GM23338 (cell line): Measurements from ENCODE around the gene LRMDA. TPM values are rescaled to one million over a fixed set of nuclear protein-coding genes. Genes with fewer than 3 reads are reported as not detected.

ENCODE experiments used
- ATAC-seq: fragments of 200-7000 bp; cut with Tn5 transposase; 3 replicates; pipeline ENCODE4 v1.9.1; 2020
- DNase-seq: peaks from one replicate; pipeline ENCODE4 v3.0.0-alpha.2; 2015; ENCODE audit warnings: low spot score
- H2AFZ ChIP-seq: fragments of 200-600 bp; sonication (generic); 2 replicates; pipeline ENCODE4 v1.8.0; 2016; ENCODE audit warnings: antibody characterized with exemption, mild to moderate bottlenecking, moderate library complexity
- H3F3A ChIP-seq: fragments of 200-600 bp; sonication (generic); replicated peaks from 2 replicates; pipeline ENCODE4 v1.8.0; 2017; ENCODE audit warnings: antibody characterized with exemption, mixed run types, low read depth
- H3K27ac ChIP-seq: fragments of 200-600 bp; sonication (generic); 2 replicates; pipeline ENCODE4 v1.6.1; 2016; ENCODE audit warnings: low read depth
- H3K27me3 ChIP-seq: fragments of 200-600 bp; sonication (generic); 2 replicates; pipeline ENCODE4 v1.8.0; 2016; ENCODE audit warnings: mild to moderate bottlenecking, mixed run types, moderate library complexity; ENCODE audit not compliant: insufficient read depth
- H3K36me3 ChIP-seq: fragments of 200-600 bp; sonication (generic); 2 replicates; pipeline ENCODE4 v1.8.0; 2016; ENCODE audit warnings: mild to moderate bottlenecking; ENCODE audit not compliant: insufficient read depth
- H3K4me1 ChIP-seq: fragments of 200-600 bp; sonication (generic); 2 replicates; pipeline ENCODE4 v1.8.0; 2016; ENCODE audit warnings: mild to moderate bottlenecking, moderate library complexity; ENCODE audit not compliant: insufficient read depth
- H3K4me2 ChIP-seq: fragments of 200-600 bp; sonication (generic); 2 replicates; pipeline ENCODE4 v1.7.1; 2017; ENCODE audit warnings: mixed run types
- H3K4me3 ChIP-seq: fragments of 200-600 bp; sonication (generic); 2 replicates; pipeline ENCODE4 v1.6.1; 2016; ENCODE audit warnings: mixed run types
- H3K79me2 ChIP-seq: fragments of 200-600 bp; sonication (generic); replicated peaks from 2 replicates; pipeline ENCODE4 v1.8.0; 2017; ENCODE audit warnings: mild to moderate bottlenecking; ENCODE audit not compliant: insufficient read depth
- H3K9me2 ChIP-seq: fragments of 200-600 bp; sonication (generic); 2 replicates; pipeline ENCODE4 v1.8.0; 2017; ENCODE audit not compliant: insufficient read depth
- H4K20me1 ChIP-seq: fragments of 200-600 bp; sonication (generic); replicated peaks from 2 replicates; pipeline ENCODE4 v1.8.0; 2017; ENCODE audit warnings: mild to moderate bottlenecking; ENCODE audit not compliant: insufficient read depth
- H3K27ac Mint-ChIP-seq: 2 replicates; pipeline ENCODE4 v1.8.0; 2020; ENCODE audit warnings: inconsistent platforms, mild to moderate bottlenecking, moderate library complexity, mixed read lengths
- H3K27me3 Mint-ChIP-seq: 3 replicates; pipeline ENCODE4 v1.8.0; 2022; ENCODE audit warnings: low read depth, mild to moderate bottlenecking, moderate library complexity, mixed read lengths, inconsistent platforms; ENCODE audit not compliant: insufficient read depth, poor library complexity
- H3K36me3 Mint-ChIP-seq: 3 replicates; pipeline ENCODE4 v1.8.0; 2021; ENCODE audit warnings: low read depth, mild to moderate bottlenecking, inconsistent platforms, moderate library complexity, mixed read lengths
- H3K4me1 Mint-ChIP-seq: 3 replicates; pipeline ENCODE4 v1.8.0; 2020; ENCODE audit warnings: mild to moderate bottlenecking, inconsistent platforms, mixed read lengths
- H3K4me3 Mint-ChIP-seq: 3 replicates; pipeline ENCODE4 v1.8.0; 2021; ENCODE audit warnings: moderate library complexity, mild to moderate bottlenecking, inconsistent platforms, mixed read lengths
- H3K9me3 Mint-ChIP-seq: 3 replicates; pipeline ENCODE4 v1.8.0; 2020; ENCODE audit warnings: moderate library complexity, mild to moderate bottlenecking, inconsistent platforms, mixed read lengths
- CREB1 ChIP-seq: fragments of 250-450 bp; sonication (Bioruptor Pico); IDR thresholded peaks from 2 replicates; pipeline ENCODE4 v1.5.0; 2020; ENCODE audit warnings: low read depth, mild to moderate bottlenecking, moderate library complexity
- CTCF ChIP-seq, 2 experiments: fragments of 200-600 bp in 1 of 2; sonication (generic) in 1 of 2; conservative IDR thresholded peaks; 2 replicates each; pipeline versions ENCODE4 v1.5.1 to v1.6.1; 2016 to 2017; ENCODE audit warnings: antibody characterized with exemption in 2 of 2, low read depth in 2 of 2, mild to moderate bottlenecking in 2 of 2, moderate library complexity in 1 of 2
- EZH2 ChIP-seq: fragments of 200-600 bp; sonication (generic); IDR thresholded peaks from one replicate; pipeline ENCODE4 v1.8.0; 2017; ENCODE audit warnings: antibody characterized with exemption, mild to moderate bottlenecking, low read depth; ENCODE audit not compliant: unreplicated experiment
- JUNB ChIP-seq: IDR thresholded peaks from one replicate; pipeline ENCODE4 v1.6.1; 2016; ENCODE audit warnings: antibody characterized with exemption; ENCODE audit not compliant: unreplicated experiment
- NANOG ChIP-seq: IDR thresholded peaks from 2 replicates; pipeline ENCODE4 v1.6.1; 2016; ENCODE audit warnings: antibody characterized with exemption, borderline replicate concordance
- POLR2AphosphoS5 ChIP-seq: IDR thresholded peaks from 2 replicates; pipeline ENCODE4 v1.6.1; 2016; ENCODE audit warnings: antibody characterized with exemption, low read depth
- REST ChIP-seq: IDR thresholded peaks from one replicate; pipeline ENCODE4 v1.6.1; 2018; ENCODE audit warnings: antibody characterized with exemption; ENCODE audit not compliant: unreplicated experiment
- STAT1 ChIP-seq: IDR thresholded peaks from one replicate; pipeline ENCODE4 v1.6.1; 2016; ENCODE audit warnings: antibody characterized with exemption; ENCODE audit not compliant: unreplicated experiment
- ZNF331 ChIP-seq: fragments of 250-450 bp; sonication (Bioruptor Pico); IDR thresholded peaks from 2 replicates; pipeline ENCODE4 v1.5.0; 2020; ENCODE audit warnings: low read depth, mild to moderate bottlenecking, moderate library complexity
- polyA plus RNA-seq: library from polyadenylated mRNA; unstranded; fragments of >200 nt; fragmentation: Nextera tagmentation; extraction: Ambion mirVana; gene quantifications from 2 replicates; pipeline ENCODE4 v1.2.1, GENCODE V29; 2016
- total RNA-seq: library from RNA; depleted of rRNA; stranded (reverse); fragments of >200 nt; shearing (Covaris generic); gene quantifications from 2 replicates; pipeline ENCODE4 v1.2.3, GENCODE V29; 2014
- TF ChIP-seq, protein P1 (sequence below): IDR thresholded peaks from 2 replicates; pipeline ENCODE4 v1.6.1; 2016; ENCODE audit warnings: antibody characterized with exemption
- TF ChIP-seq, protein P2 (sequence below): fragments of 250-450 bp; sonication (Bioruptor Pico); IDR thresholded peaks from 2 replicates; pipeline ENCODE4 v1.5.0; 2020; ENCODE audit warnings: mild to moderate bottlenecking, moderate library complexity

Gene LRMDA
- total and polyA plus RNA-seq, 2 experiments from 2014 or later: 0.90 to 1.8 TPM

DNA sequence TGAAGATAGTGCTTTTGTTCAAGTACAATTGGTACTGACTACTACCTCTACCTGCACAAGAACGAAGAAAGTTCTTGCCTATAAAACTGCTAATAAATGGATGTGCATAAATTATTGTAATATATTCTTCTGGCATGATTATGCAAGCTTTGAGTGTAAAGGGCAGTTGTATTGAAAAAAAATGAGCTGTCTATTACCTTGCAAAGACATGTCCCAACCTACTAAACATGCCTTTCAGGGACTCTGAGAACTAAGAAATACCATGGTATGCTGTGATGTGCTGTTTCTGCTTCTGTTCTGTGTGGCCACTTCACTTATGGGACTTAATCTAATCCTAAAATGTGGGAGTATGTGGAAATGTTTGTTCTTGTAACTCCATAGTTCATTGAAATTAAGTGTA lies 1083.4 kb downstream of the LRMDA start:
- Histone ChIP-seq H3K9me2 (no peaks in the 10 kb centered on the region), H4K20me1 (no peaks in the 10 kb centered on the region), H3K27ac (no peak overlapping the region), H3F3A (no peaks in the 10 kb centered on the region), H3K4me2 (no peak overlapping the region), H2AFZ (no peak overlapping the region), H3K36me3 (no peaks in the 10 kb centered on the region), H3K4me3 (no peak overlapping the region), H3K27me3 (no peaks in the 10 kb centered on the region), H3K4me1 (no peaks in the 10 kb centered on the region), H3K79me2 (no peaks in the 10 kb centered on the region)
- ATAC-seq: no peak
- Mint-ChIP-seq H3K4me3 (no peak overlapping the region), H3K27me3 (no peaks in the 10 kb centered on the region), H3K9me3 (no peaks in the 10 kb centered on the region), H3K36me3 (no peaks in the 10 kb centered on the region), H3K27ac (no peak overlapping the region), H3K4me1 (no peaks in the 10 kb centered on the region)
- no peak for DNase-seq
- TF ChIP-seq POLR2AphosphoS5 (no peak), STAT1 (no peak), CTCF (conservative IDR thresholded peaks at IDR 0.05; ENCODE audit: low read depth in 2 of 2) (no peak), NANOG (no peak), CREB1 (CRISPR knock-in tag) (no peak), REST (no peak), ZNF331 (no peak), EZH2 (no peak), JUNB (no peak)
- TF ChIP-seq, protein P1, sequence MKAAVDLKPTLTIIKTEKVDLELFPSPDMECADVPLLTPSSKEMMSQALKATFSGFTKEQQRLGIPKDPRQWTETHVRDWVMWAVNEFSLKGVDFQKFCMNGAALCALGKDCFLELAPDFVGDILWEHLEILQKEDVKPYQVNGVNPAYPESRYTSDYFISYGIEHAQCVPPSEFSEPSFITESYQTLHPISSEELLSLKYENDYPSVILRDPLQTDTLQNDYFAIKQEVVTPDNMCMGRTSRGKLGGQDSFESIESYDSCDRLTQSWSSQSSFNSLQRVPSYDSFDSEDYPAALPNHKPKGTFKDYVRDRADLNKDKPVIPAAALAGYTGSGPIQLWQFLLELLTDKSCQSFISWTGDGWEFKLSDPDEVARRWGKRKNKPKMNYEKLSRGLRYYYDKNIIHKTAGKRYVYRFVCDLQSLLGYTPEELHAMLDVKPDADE: no peak
- TF ChIP-seq, protein P2, sequence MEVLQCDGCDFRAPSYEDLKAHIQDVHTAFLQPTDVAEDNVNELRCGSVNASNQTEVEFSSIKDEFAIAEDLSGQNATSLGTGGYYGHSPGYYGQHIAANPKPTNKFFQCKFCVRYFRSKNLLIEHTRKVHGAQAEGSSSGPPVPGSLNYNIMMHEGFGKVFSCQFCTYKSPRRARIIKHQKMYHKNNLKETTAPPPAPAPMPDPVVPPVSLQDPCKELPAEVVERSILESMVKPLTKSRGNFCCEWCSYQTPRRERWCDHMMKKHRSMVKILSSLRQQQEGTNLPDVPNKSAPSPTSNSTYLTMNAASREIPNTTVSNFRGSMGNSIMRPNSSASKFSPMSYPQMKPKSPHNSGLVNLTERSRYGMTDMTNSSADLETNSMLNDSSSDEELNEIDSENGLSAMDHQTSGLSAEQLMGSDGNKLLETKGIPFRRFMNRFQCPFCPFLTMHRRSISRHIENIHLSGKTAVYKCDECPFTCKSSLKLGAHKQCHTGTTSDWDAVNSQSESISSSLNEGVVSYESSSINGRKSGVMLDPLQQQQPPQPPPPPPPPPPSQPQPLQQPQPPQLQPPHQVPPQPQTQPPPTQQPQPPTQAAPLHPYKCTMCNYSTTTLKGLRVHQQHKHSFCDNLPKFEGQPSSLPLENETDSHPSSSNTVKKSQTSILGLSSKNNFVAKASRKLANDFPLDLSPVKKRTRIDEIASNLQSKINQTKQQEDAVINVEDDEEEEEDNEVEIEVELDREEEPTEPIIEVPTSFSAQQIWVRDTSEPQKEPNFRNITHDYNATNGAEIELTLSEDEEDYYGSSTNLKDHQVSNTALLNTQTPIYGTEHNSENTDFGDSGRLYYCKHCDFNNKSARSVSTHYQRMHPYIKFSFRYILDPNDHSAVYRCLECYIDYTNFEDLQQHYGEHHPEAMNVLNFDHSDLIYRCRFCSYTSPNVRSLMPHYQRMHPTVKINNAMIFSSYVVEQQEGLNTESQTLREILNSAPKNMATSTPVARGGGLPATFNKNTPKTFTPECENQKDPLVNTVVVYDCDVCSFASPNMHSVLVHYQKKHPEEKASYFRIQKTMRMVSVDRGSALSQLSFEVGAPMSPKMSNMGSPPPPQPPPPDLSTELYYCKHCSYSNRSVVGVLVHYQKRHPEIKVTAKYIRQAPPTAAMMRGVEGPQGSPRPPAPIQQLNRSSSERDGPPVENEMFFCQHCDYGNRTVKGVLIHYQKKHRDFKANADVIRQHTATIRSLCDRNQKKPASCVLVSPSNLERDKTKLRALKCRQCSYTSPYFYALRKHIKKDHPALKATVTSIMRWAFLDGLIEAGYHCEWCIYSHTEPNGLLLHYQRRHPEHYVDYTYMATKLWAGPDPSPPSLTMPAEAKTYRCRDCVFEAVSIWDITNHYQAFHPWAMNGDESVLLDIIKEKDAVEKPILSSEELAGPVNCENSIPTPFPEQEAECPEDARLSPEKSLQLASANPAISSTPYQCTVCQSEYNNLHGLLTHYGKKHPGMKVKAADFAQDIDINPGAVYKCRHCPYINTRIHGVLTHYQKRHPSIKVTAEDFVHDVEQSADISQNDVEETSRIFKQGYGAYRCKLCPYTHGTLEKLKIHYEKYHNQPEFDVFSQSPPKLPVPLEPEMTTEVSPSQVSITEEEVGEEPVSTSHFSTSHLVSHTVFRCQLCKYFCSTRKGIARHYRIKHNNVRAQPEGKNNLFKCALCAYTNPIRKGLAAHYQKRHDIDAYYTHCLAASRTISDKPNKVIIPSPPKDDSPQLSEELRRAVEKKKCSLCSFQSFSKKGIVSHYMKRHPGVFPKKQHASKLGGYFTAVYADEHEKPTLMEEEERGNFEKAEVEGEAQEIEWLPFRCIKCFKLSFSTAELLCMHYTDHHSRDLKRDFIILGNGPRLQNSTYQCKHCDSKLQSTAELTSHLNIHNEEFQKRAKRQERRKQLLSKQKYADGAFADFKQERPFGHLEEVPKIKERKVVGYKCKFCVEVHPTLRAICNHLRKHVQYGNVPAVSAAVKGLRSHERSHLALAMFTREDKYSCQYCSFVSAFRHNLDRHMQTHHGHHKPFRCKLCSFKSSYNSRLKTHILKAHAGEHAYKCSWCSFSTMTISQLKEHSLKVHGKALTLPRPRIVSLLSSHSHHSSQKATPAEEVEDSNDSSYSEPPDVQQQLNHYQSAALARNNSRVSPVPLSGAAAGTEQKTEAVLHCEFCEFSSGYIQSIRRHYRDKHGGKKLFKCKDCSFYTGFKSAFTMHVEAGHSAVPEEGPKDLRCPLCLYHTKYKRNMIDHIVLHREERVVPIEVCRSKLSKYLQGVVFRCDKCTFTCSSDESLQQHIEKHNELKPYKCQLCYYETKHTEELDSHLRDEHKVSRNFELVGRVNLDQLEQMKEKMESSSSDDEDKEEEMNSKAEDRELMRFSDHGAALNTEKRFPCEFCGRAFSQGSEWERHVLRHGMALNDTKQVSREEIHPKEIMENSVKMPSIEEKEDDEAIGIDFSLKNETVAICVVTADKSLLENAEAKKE: no peak
